Fibroblast of lung (primary cell): ENCODE results near the gene FADS2.

Experiments
- CTCF ChIP-seq, 2 donors: IDR thresholded peaks in 1 of 2; conservative IDR thresholded peaks in 1 of 2; 1 replicate in 1 of 2; 2 replicates in 1 of 2; pipeline ENCODE4 v1.5.1; 2011 to 2012; ENCODE audit warnings: low read length in 2 of 2, control low read depth in 1 of 2, inconsistent platforms in 1 of 2, low read depth in 1 of 2, mild to moderate bottlenecking in 1 of 2
- EZH2 ChIP-seq: IDR thresholded peaks from 2 replicates; pipeline ENCODE4 v1.5.1; 2012; ENCODE audit warnings: low read length, control low read depth, mild to moderate bottlenecking; ENCODE audit errors: missing control alignments

GRCh38 chr11:61778357-61778886 lies 49.7 kb upstream of the FADS2 start:
- TF ChIP-seq CTCF (conservative IDR thresholded peaks at IDR 0.05 in 1 of 2, IDR thresholded peaks at IDR 0.05 in 1 of 2; ENCODE audit: low read depth in 1 of 2, low read length in 2 of 2), result no peak
- no peak for TF ChIP-seq EZH2
